ENCODE data around the gene PNPLA1.

Gene PNPLA1

DNA sequence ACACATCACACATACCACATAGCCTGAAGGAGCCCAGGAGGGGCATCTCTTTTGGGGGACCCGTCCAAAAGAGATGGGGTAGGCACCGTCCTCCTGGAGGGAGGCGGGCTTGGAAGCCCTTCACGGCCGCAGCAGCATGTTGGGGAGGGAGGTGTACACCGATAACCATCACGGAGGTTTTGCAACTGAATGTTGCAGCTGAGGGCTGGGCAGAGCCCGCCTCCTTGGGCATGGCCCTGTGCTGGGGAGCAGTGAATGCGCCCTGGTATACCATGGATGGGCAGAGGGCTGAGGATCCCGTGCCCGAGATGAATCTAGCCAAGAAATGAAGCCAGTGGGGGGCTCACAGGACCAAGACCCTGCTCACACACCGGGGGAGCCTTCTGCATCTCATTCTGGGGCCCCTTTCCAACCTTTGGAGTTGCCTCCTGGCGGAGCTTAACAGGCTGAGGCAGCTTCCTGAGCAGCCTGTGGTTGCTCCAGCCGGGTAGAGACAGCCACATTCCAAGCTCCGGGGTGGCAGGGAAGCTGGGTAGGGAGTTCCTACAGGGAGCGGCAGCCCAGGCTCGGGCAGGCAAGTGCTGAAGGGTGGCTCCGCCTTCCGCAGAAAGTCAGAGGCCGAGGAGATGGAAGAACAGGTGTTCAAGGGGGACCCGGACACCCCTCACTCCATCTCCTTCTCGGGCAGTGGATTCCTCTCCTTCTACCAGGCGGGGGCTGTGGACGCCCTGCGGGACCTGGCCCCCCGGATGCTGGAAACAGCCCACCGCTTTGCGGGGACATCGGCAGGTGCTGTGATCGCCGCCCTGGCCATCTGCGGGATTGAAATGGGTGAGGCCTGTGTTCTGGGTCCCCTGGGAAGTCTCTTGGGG, at the start of gene PNPLA1:
Gene PNPLA1 (plus strand): TSS at position 227 of the 872 bp plus-strand sequence. CDS start 400 bp downstream, at position 627.
- TF ChIP-seq, protein P1, sequence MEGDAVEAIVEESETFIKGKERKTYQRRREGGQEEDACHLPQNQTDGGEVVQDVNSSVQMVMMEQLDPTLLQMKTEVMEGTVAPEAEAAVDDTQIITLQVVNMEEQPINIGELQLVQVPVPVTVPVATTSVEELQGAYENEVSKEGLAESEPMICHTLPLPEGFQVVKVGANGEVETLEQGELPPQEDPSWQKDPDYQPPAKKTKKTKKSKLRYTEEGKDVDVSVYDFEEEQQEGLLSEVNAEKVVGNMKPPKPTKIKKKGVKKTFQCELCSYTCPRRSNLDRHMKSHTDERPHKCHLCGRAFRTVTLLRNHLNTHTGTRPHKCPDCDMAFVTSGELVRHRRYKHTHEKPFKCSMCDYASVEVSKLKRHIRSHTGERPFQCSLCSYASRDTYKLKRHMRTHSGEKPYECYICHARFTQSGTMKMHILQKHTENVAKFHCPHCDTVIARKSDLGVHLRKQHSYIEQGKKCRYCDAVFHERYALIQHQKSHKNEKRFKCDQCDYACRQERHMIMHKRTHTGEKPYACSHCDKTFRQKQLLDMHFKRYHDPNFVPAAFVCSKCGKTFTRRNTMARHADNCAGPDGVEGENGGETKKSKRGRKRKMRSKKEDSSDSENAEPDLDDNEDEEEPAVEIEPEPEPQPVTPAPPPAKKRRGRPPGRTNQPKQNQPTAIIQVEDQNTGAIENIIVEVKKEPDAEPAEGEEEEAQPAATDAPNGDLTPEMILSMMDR (IDR thresholded peaks at IDR 0.05; ENCODE audit: control insufficient read depth, insufficient read depth, low read depth, low read length, missing control alignments), result no peak
- H3K4me3 ChIP-seq (ENCODE audit: control insufficient read depth, low read depth, low read length), result no peak within 1 kb of the TSS
- DNase-seq (ENCODE audit: low read depth), result no peak

DNA sequence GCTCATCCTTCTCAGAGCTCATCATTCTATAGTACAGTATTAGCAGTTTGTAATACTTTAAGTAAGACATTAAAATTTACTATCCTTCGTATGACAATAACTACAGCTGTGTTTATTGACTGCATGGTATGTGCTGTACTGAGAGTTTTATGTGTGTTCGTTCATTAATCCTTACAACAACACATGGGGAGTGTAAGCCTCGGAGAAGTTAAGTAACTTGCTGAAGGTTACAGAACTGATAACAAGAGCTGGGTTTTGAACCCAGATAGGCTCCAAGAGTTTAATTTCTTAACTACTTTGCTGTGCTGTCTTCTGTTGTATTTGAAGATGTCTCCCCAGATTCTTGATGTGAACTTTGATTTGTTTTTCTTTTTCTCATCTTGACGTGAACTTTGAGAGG, 49.6 kb upstream of the PNPLA1 start:
- TF ChIP-seq, protein P1 (IDR thresholded peaks at IDR 0.05; ENCODE audit: control insufficient read depth, insufficient read depth, low read depth, low read length, missing control alignments), result no peak
- H3K4me3 ChIP-seq (ENCODE audit: control insufficient read depth, low read depth, low read length), result no peak overlapping the region
- no peak for DNase-seq (ENCODE audit: low read depth)

- DNase-seq (ENCODE audit: low read depth), result no peak
- TF ChIP-seq, protein P1 (IDR thresholded peaks at IDR 0.05; ENCODE audit: control insufficient read depth, insufficient read depth, low read depth, low read length, missing control alignments), result no peak
- no peak overlapping the region for H3K4me3 ChIP-seq (ENCODE audit: control insufficient read depth, low read depth, low read length)
Observed at GRCh38 chr6:36221674-36222073, 48.2 kb upstream of the PNPLA1 start.

DNA sequence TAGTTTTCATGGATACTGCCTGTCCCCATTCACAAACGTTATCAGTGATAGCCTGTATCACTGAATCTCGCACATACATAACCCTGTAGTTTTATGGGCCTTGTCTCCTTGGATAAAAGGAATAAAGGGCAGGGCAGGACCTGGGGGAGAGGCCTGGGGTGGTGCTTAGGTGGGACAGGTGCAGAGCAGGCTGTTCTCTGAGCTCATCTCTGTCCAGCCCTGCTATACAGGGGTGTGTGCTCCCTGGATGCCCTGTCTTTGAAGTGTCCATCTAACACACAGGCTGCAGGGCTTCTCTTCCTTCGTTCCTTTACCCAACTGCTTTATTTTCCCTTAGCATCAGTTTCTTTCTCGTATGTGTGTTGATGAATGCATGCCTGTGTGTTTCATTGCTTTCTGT, 46.9 kb upstream of the PNPLA1 start:
- TF ChIP-seq, protein P1 (IDR thresholded peaks at IDR 0.05; ENCODE audit: control insufficient read depth, insufficient read depth, low read depth, low read length, missing control alignments), result no peak
- no peak overlapping the region for H3K4me3 ChIP-seq (ENCODE audit: control insufficient read depth, low read depth, low read length)

DNA sequence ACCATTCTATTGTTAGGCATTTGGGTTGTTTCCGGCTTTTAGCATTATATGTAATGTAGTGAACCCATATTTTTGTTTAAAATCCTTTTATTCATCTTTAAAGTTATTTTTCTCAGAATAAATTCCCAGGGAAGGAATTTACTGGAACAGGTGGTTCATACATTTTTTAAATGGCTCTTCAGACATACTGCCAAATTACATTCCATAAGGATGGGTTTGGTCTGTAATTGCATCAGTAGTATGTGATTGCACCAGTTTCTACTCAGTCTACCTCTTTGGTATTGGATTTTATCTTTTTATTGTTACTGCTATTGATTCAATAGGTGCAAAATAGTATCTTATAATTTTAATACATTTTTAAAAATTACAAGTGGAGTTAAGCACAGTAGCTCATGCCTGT, 46.2 kb upstream of the PNPLA1 start:
- H3K4me3 ChIP-seq (ENCODE audit: control insufficient read depth, low read depth, low read length), result no peak overlapping the region
- DNase-seq (ENCODE audit: low read depth), result no peak
- TF ChIP-seq, protein P1 (IDR thresholded peaks at IDR 0.05; ENCODE audit: control insufficient read depth, insufficient read depth, low read depth, low read length, missing control alignments), result no peak

More for the DNA sequence above, 46.9 kb upstream of the PNPLA1 start:
- DNase-seq (ENCODE audit: low read depth), result no peak

- H3K4me3 ChIP-seq (ENCODE audit: control insufficient read depth, low read depth, low read length), result no peak overlapping the region
- DNase-seq (ENCODE audit: low read depth), result no peak
- TF ChIP-seq, protein P1 (IDR thresholded peaks at IDR 0.05; ENCODE audit: control insufficient read depth, insufficient read depth, low read depth, low read length, missing control alignments), result no peak
Observed at GRCh38 chr6:36224918-36225461, 44.9 kb upstream of the PNPLA1 start.
